ENCODE results near the gene FAM149B1.
A peak's percentile ranks its signal among the peaks of the same experiment; 100 is the strongest.
"Not testable (repeated sequence)": the region's sequence is repeated elsewhere in the genome, so short reads cannot be mapped to it uniquely, and the experiment has no call there.

FAM149B1 gene

GRCh38 chr10:73167783-73168464, at the start of gene FAM149B1, which contains the start of gene ECD:
TSS of gene FAM149B1 (plus strand) at chr10:73168119. CDS start at chr10:73168340, 221 bp downstream.
TSS of gene ECD (minus strand) at chr10:73168008. CDS start at chr10:73163937, 4,071 bp downstream.
- DNase-seq (ENCODE audit: low read depth, low spot score): peak; percentile 97

- DNase-seq (ENCODE audit: low read depth, low spot score): no peak
These were observed 48.5 kb upstream of the FAM149B1 start for GRCh38 chr10:73119457-73119856.

GRCh38 chr10:73119952-73120351, 48.0 kb upstream of the FAM149B1 start:
- DNase-seq (ENCODE audit: low read depth, low spot score): no peak

GRCh38 chr10:73126343-73126742, 41.6 kb upstream of the FAM149B1 start:
- DNase-seq (ENCODE audit: low read depth, low spot score): no peak

GRCh38 chr10:73131301-73131700, 36.6 kb upstream of the FAM149B1 start:
- no peak for DNase-seq (ENCODE audit: low read depth, low spot score)

- DNase-seq (ENCODE audit: low read depth, low spot score): no peak
These were observed 35.8 kb upstream of the FAM149B1 start for GRCh38 chr10:73131913-73132686.

GRCh38 chr10:73134727-73135126, 33.2 kb upstream of the FAM149B1 start:
- DNase-seq (ENCODE audit: low read depth, low spot score): no peak

GRCh38 chr10:73136627-73137026, 31.3 kb upstream of the FAM149B1 start:
- no peak for DNase-seq (ENCODE audit: low read depth, low spot score)

GRCh38 chr10:73139251-73139650, 28.7 kb upstream of the FAM149B1 start:
- no peak for DNase-seq (ENCODE audit: low read depth, low spot score)

GRCh38 chr10:73141603-73142002, 26.3 kb upstream of the FAM149B1 start:
- DNase-seq (ENCODE audit: low read depth, low spot score): no peak

GRCh38 chr10:73150633-73151413, 17.1 kb upstream of the FAM149B1 start:
- not testable (repeated sequence) for DNase-seq (ENCODE audit: low read depth, low spot score)

- no peak for DNase-seq (ENCODE audit: low read depth, low spot score)
These were observed 15.9 kb upstream of the FAM149B1 start for GRCh38 chr10:73152009-73152408.

- DNase-seq (ENCODE audit: low read depth, low spot score): no peak
These were observed 11.9 kb upstream of the FAM149B1 start for GRCh38 chr10:73156054-73156453.

GRCh38 chr10:73159038-73159648, 8.8 kb upstream of the FAM149B1 start:
- peak; percentile 34 for DNase-seq (ENCODE audit: low read depth, low spot score)

- DNase-seq (ENCODE audit: low read depth, low spot score): no peak
These were observed 6.8 kb upstream of the FAM149B1 start for GRCh38 chr10:73161079-73161478.

- no peak for DNase-seq (ENCODE audit: low read depth, low spot score)
These were observed 6.3 kb upstream of the FAM149B1 start for GRCh38 chr10:73161662-73162061.

GRCh38 chr10:73163096-73163495, 4.8 kb upstream of the FAM149B1 start:
- DNase-seq (ENCODE audit: low read depth, low spot score): no peak

GRCh38 chr10:73166972-73167371, 947 bp upstream of the FAM149B1 start:
- DNase-seq (ENCODE audit: low read depth, low spot score): no peak

- no peak for DNase-seq (ENCODE audit: low read depth, low spot score)
These were observed 499 bp upstream of the FAM149B1 start for GRCh38 chr10:73167458-73167782.

GRCh38 chr10:73168465-73168803, 515 bp downstream of the FAM149B1 start:
- DNase-seq (ENCODE audit: low read depth, low spot score): no peak

GRCh38 chr10:73169320-73169719, 1.4 kb downstream of the FAM149B1 start:
- no peak for DNase-seq (ENCODE audit: low read depth, low spot score)

GRCh38 chr10:73172867-73173266, 4.9 kb downstream of the FAM149B1 start:
- no peak for DNase-seq (ENCODE audit: low read depth, low spot score)
